ENCODE measurements around the gene INSC.
"Not testable (repeated sequence)": the region's sequence is repeated elsewhere in the genome, so short reads cannot be mapped to it uniquely, and the experiment has no call there.

Gene INSC

GRCh38 chr11:15114501-15115475 is at the start of gene INSC:
Gene INSC, plus strand, starts transcription at chr11:15114923. Its CDS starts 34,252 bp downstream, at chr11:15149175.
- no peak for DNase-seq (ENCODE audit: low read depth in 2 of 2)

GRCh38 chr11:15069751-15070150 is 45.0 kb upstream of the INSC start:
- DNase-seq (ENCODE audit: low read depth in 2 of 2) = not testable (repeated sequence)

DNA sequence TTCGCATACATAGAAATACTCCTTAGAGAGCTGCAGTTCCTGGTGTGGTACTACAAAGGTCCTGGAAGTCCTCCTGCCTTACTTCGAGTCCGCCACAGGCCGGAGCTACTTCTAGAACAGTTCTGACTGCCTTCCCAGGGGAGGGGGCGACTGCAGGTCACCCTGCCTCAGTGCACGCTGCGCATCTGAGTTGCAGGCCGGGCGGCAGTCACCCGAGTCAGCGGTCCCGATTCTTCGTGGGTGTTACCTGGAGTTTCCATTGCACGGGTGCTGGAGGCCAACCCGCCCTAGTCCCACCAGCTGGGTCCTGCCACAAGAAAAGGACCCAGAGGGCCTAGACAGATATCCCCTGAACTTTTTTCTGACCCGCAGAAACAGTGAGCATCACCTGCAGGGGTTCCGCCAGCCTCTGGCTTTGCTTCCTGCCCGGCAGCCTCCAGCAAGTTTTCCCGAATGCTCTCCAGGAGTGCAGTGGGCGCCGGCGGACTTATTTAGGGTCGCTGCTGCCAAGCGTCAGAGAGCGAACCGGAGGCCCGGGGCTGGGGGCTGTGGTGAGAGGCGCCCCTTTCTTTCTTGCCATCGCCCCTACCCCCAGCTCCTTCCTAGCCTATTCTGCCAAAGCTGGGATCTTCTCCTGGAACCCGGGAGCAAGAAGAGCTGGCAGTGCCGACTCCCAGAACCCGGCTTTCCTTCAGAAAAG is 43.0 kb upstream of the INSC start:
- DNase-seq (ENCODE audit: low read depth in 2 of 2) = no peak

- no peak for DNase-seq (ENCODE audit: low read depth in 2 of 2)
Measured at GRCh38 chr11:15072551-15073143, 42.1 kb upstream of the INSC start.

DNA sequence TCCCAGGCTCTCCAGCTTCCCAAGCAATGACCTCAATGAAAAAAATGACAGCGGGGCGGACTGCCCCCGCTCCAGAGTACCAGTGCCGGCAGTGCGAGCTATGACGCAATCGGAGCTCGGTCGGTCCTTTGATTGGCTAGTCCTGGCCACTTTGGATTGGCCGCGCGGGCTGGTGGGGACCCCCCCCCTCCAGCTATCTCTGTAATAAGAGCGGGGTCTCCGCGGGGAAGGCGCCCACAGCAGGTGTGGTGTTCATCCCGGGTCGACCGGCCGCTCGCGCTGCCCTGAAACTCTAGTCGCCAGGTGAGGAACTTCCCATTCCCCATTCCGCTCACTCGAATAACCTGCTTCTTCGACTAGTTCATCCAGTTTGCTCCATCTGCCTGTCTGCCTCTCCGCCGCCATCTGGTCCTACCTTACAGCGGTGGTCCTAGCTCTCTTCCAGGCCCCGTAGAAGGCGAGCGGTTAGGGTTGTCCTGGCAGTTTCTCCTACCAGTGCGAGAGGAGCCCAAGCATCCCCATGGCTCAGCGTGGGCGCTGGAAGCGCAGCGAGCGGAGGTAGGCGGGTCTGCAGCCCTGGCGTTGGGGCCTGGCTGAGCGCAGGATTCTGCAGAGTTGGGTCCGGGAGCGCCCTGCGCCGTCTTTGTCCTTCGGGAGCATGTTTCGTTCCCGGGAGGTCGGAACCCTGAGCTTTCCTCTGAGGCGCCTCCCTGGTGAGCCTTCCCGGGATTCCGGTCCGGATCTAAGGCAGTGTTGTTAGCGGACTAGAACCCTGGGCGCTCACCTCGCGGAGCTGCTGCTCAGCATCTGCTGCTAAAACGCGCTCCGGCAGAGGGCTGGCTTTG is 41.1 kb upstream of the INSC start, which contains the start of gene CALCB:
TSS of gene CALCB (plus strand) at position 233 of the 845 bp plus-strand sequence. CDS start 1,126 bp downstream, outside the sequence.
- DNase-seq (ENCODE audit: low read depth in 2 of 2) = no peak

GRCh38 chr11:15074206-15075161 is 40.2 kb upstream of the INSC start:
- DNase-seq (ENCODE audit: low read depth in 2 of 2) = peak; percentile 62 to 67

DNA sequence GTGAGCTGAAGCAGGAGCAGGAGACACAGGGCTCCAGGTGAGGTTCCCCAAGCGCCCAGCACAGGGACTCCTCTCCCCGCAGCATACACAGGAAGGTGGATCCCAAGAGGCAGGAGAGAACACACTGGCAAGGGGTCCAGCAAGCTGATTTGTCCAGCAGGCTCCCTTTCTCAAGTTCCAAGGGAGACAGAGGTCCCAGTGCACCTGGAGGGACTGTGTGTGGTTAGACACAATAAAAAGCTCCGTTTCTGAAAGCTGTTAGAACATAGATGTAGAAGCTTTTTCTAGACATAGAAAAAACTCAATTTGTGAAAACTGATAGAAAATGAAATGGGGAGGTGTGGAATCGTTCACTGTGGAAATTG is 39.6 kb upstream of the INSC start:
- no peak for DNase-seq (ENCODE audit: low read depth in 2 of 2)

GRCh38 chr11:15091175-15091574 is 23.5 kb upstream of the INSC start:
- DNase-seq (ENCODE audit: low read depth in 2 of 2) = no peak

- DNase-seq (ENCODE audit: low read depth in 2 of 2) = no peak
Measured at GRCh38 chr11:15091625-15092024, 23.1 kb upstream of the INSC start.

GRCh38 chr11:15093432-15093831 is 21.3 kb upstream of the INSC start:
- no peak for DNase-seq (ENCODE audit: low read depth in 2 of 2)

- DNase-seq (ENCODE audit: low read depth in 2 of 2) = no peak
Measured at GRCh38 chr11:15095736-15096228, 18.9 kb upstream of the INSC start.

DNA sequence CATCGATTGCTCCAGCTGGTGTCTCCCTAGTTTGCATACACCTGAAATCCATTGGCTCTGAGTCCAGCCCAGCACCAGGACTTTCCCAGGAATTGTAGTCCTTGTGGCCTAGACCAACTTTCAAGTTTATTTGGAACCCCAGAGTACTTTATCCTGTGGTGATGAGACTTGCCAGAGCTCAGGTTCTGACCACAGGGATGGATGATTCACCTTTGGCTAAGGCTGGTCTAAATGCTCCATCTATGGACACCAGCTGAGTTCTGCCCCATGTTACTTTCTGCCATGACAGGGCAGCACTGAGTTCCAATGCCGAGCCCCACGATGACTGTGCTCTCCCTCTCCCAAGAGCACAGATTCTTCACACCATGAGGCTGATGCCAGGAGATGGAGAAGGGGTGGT is 17.3 kb upstream of the INSC start:
- DNase-seq (ENCODE audit: low read depth in 2 of 2) = no peak

DNA sequence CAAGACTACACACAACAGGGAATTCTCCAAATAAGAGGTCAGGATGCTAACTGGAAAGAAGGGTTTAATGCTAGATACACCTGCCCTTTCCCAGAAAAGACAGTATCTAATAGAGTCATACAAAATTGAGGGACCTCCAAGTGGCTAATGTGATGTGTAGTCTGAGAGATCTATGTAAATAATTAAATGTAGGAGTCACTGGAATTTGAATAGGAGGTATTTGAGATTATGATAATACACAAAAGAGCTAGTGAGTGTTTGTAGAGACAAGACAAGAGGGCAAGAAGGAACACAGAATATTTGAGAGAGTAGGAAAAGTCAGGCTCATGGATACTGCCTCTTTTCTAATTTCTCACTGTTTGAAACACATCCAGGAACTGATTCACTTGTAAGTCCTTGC is 15.5 kb upstream of the INSC start:
- no peak for DNase-seq (ENCODE audit: low read depth in 2 of 2)

- peak; percentile 9 to 24 for DNase-seq (ENCODE audit: low read depth in 2 of 2)
Measured at GRCh38 chr11:15101072-15101709, 13.5 kb upstream of the INSC start.

DNA sequence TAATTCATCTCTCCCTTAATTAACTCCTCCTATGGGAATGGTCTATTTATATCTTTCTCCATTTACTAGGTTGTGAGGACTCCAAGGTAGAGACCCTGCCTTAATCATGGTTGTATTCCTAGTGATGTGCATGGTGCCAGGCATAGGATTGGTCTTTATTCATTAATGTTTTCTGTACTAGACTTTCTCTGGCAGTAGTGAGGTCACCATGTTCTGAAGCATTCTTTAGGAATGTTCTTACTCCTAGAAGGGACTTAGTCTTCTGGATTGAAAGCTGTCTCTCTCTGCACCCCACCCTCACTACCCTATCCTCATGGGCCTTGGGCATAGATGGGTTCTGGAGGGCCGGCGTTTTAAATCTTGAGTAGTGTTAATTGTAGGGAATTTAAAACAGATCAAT is 10.6 kb upstream of the INSC start:
- DNase-seq (ENCODE audit: low read depth in 2 of 2) = no peak

DNA sequence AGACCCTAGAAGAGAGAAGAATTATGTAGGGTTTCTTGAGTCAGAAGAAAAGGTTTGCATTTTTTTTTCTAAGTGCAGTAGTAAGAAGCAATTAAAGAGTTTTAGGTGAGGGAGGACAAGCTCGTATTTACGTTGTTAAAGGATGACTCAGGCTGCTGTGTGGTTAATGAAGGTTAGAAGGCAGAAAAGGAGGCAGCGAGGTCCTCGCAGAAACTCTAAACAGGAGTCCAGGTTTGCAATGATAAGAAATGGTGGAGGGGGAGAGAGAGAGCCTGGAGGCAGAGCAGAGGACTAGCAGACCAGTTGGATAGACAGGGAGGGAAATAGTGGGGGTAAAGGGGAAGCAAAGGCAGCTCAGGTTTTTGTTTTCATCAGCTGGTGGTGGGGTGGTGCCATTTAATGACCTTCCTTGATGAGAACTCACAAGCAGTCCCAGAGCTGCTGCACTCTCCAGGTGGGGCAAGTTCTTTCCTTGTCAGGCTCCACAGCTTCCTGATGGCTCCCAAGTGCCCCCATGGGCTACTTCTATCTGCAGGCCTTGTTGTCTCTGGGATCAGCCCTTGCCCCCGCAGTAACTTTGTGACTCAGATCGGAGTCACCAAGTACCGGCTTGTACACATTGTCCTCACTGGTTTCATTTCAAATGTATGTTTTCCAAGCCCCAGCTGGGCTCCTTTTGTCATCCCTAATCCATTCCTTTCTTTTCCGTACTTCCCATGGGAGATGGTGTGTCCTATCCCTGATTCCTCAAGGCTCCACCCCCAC is 8.3 kb upstream of the INSC start:
- DNase-seq (ENCODE audit: low read depth in 2 of 2) = no peak

GRCh38 chr11:15107730-15108515 is 6.8 kb upstream of the INSC start:
- DNase-seq (ENCODE audit: low read depth in 2 of 2) = no peak

- no peak for DNase-seq (ENCODE audit: low read depth in 2 of 2)
Measured at GRCh38 chr11:15108592-15109130, 6.1 kb upstream of the INSC start.
